Measurements from ENCODE around the gene POLD1. TPM values are rescaled to one million over a fixed set of nuclear protein-coding genes. Genes with fewer than 3 reads are reported as not detected.
A peak's percentile ranks its signal among the peaks of the same experiment; 100 is the strongest.
"Not testable (repeated sequence)": the region's sequence is repeated elsewhere in the genome, so short reads cannot be mapped to it uniquely, and the experiment has no call there.

Gene POLD1
- total RNA-seq = 10 to 100 TPM; 12.0 to 13.4 TPM
- long read RNA-seq, transcript POLD1-201 (27 exons, 3,444 nt) = major isoform, 10 of 19 reads
- long read RNA-seq, partial matches to known transcripts = 4 of 19 reads
- long read RNA-seq, other reads (novel, unspliced or antisense) = 4 of 19 reads

DNA sequence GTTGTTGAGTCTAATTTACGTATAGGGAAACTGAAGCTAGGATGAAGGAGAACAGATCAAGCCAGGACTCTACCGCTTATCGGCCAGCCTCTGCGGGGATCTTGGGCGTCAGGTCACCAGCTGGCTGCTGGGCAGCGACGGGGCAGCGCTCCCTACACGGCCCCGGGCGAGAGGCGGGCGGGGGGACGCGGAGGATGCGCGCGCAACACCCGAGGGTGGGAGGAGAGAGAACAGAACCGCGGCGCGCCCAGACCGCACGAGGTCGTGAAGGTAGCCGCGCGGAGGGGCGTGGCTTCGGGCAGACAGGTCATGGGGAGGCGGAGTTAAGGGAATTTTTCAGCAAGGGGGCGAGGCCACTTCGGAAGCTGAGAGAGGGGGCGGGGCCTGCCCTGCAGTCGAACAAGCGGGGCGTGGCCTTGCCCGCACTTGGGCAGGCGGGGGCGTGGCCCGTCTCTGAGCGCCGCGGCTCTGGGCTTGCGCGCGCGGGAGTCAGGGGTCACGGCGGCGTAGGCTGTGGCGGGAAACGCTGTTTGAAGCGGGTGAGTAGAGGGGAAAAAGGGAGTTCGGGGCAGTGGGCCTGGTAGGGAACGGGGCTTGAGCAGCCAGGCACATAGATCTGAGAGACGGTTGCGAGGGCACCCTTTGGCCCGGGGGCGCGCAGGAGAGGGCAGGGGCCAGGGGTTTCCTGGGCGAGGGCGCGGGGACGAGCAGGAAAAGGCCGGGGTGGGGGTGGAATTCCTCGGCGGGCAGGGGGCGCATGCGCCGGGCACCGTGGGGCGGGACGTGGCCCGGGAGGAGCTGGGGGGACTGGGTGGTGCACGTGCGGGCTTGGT, at the start of gene POLD1:
POLD1 (plus strand) TSS at position 496 of the 833 bp plus-strand sequence. CDS start 14,505 bp downstream, outside the sequence.
- peak; percentile 95 to 97 for ATAC-seq

DNA sequence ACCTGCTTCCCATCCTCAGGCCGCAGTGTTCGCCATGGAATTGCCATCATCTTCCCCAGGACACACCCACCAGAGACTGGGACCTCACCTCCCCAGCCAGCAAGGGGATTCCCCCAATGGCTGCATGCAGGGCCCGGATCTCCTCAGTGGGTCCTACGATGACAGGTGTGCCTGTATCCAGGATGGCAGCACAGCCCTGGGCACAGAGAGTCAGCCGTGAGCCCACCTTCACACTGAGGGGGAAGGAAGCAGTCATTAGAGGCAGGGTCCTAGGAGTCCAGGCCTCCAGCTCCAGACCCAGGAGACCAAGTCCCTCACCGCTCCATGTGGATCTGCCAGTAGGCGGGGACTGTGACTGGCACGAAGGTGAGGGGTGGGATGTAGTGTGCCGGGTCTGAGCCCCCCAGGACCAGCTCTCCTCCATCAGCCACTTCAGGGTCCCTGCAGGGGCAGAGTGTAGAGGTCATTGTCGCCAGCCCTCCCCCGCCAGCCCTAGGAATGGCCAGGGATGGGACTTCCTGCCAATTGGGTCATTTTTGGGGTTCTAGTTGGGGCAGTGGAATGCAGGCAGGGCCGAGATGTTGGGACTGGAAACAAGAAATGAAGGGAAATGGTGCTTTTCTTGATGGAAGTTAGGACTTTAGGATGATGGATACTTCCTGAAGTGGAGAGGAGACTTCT, 49.3 kb upstream of the POLD1 start:
- DNase-seq (no peak), ATAC-seq (no peak)
- intact Hi-C loops (cut with DNase I) = no loop called here

More for the DNA sequence above, at the start of gene POLD1:
- DNase-seq = peak; percentile 98
- intact Hi-C loops (cut with DNase I) = no loop called here

DNA sequence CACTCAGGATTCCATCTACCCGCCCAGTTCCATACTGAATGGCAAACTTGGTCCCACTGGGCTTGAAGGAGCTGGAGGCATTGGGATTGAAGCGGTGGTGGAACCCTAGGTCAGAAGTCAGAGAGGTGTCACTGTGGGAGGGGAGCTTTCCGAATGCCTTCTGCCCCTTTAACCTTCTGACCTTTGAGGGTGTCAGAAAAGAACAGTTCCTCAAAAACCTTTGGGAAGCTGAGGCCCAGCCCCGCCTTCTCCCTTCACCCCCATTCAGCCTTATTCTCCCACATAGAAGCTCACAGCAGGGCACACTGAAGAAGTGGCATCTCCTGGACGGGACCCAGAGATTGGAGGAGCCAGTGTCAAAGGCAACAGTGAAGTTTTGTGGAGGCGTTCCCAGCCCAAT, 47.1 kb upstream of the POLD1 start:
- intact Hi-C loops (cut with DNase I); ATAC-seq; DNase-seq: not testable (repeated sequence)

DNA sequence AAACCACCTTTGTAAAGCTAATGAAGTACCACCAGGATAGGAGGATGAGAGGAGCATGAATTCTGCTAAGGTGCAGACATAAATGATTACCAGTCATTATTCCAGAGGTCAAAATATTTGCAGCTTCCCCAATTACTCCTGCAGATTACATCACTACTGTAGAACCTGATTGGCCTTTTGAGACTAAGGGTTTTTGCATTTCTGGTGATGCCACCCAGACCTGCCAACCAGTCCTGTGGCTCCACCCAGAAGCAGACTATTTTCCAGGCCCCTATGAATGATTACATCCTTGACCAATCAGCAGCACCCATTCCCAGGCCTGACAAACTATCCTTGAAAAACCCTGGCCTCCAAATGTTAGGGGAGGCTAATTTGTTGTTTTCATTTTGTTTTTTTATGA, 43.8 kb upstream of the POLD1 start:
- ATAC-seq (no peak), DNase-seq (no peak)
- intact Hi-C loops (cut with DNase I) = no loop called here

DNA sequence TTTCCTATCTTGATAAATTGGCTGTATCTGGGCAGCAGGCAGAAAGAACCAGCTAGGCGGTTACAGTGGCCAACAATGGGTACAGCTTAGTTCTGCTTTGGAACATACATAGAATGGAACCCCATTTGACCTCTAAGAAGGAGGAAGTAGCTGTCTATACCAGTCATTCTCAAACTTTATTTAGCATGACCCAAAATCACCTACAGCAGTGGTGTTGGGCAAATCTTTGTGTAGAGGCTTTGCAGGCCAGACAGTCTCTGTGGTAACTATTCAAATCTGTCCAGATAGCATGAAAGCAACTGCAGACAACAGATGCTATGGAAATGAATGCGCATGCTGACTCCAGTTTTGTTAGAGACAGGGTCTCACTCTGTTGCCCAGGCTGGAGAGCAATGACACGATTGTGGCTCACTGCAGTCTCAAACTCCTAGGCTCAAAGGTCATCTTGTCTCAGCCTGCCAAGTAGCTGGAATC, 43.0 kb upstream of the POLD1 start:
- ATAC-seq (peak in 1 of 2 donors; percentile 70), DNase-seq (no peak)
- intact Hi-C loops (cut with DNase I) = no loop called here

DNA sequence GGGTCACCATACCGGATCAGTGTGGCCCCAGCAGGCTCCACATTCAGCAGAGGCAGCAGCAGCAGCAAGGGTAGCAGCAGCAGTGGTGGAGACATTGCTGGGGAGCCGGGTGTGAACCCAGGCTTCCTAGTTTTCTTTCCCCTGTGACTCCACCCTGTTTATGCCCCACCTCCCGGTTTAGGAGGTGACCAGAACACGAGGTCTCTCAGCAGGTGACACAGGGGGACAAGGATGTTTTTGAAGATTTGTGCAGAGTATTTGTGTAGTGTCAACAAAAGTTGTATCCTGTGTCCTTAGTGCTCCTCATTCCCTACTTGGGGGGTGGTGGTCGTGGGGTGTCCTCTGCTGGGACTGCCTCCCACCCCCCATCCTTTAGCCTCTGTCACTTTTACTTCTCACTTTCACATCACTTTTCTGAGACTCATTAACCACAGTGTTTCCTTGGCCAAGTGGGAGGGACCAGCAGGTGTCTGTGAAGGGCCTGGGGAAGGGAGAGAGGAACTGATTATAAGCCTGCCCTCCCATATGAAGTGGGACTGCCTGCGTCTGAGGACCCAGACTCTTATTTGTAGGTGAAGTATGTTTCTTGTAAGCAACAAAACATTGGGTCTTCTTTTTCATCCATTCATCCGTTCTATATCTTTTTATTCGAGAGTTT, 39.4 kb upstream of the POLD1 start:
- intact Hi-C loops (cut with DNase I) = no loop called here
- DNase-seq = no peak
- ATAC-seq = no peak

DNA sequence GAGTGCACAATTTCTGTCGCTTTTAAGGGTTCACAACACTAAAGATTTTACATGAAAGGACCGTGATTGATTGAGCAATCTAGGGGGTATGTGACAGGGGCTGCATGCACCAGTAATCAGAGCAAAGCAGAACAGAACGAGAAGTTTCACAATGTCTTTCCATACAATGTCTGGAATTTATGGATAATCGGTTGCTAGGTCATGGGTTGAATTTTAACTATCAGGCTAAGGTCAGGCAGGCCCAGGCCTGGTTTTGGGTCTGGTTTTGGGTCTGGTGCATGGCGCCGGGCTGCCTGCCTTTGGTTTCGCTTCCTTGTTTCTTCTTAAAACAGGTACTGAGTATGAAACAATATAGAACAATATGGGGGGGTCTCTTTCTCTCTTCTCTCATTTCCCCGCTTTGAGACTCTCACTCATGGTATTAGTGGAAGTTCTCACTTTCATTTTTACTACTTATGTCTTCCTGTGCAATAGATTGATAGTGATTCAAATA, 37.0 kb upstream of the POLD1 start:
- ATAC-seq; intact Hi-C loops (cut with DNase I); DNase-seq: not testable (repeated sequence)

DNA sequence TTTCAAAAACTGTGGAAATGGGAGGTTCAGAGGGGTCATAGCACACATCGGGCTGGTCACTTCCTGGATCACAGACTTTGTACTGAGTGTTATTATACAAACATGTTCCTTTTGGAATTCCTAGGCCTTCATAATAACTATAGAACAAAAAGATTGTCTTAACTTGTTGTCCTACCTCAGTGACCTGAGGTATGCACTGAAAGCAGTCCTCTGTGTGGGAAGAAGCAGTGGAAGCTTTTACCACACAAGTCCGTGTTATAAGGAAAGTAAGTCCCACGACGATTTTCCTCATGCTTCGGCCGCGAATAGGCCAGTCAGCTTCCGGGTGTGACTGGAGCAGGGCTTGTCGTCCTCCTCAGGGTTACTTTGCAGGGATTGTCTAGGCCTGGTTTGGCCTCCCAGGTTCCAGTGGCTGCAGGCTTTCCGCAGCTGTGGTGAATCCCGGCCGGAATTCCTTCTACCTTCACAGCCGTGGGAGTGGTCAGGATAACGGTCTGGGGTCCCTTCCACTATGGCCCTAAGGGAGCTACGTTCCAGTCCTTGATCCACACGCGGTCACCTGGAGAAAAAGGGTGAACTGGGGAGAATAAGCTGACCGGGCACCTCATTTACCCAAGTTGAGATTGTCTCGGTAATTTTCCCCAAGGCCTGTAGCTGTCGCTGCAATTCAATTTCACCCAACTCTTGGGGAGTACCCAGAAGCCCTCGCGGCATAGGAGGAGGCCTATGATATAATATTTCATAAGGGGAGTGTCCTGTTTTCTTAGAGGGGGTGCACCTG, 34.7 kb upstream of the POLD1 start:
- intact Hi-C loops (cut with DNase I) = loop anchor here in 1 of 2 donors (10.0 kb wide), 1 partner anchor 435 kb away; no protein-coding TSS in a partner anchor
- no peak for DNase-seq
- no peak for ATAC-seq

DNA sequence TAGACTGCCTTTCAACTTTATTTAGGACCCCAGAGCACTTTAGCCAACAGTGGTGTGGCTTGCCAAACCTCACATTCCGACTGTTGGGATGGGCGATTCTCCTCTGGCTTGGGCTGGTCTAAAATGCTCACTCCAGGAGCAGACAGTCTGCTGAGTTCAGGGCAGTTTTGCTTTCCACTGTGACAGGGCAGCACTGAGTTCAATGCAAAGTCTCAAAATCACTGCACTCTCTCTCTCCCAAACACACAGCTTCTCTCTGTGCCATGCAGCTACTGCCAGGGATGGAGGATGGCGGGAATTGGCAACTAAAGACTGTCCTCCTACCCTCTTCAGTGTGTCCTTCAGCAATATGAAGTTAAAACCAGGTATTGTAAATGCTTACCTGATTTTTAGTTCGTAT, 31.9 kb upstream of the POLD1 start:
- intact Hi-C loops (cut with DNase I) = loop anchor here in 1 of 2 donors (10.0 kb wide), 1 partner anchor 433 kb away; no protein-coding TSS in a partner anchor

DNA sequence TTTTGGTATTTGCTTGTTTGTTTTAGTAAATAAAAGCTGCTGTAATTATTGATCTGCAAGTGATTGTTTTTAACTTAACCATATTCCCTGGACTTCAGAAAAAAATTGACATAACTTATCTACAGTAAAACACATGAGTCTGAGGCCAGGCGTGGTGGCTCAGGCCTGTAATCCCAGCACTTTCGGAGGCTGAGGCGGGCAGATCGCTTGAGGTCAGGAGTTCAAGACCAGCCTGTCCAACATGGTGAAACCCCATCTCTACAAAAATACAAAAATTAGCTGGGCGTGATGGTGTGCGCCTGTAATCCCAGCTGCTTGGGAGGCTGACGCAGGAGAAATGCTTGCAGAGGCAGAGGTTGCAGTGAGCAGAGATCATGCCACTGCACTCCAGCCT, 30.7 kb upstream of the POLD1 start:
- not testable (repeated sequence) for ATAC-seq, DNase-seq
- intact Hi-C loops (cut with DNase I) = loop anchor here in 1 of 2 donors (10.0 kb wide), 1 partner anchor 431 kb away; no protein-coding TSS in a partner anchor

More for the DNA sequence above, 31.9 kb upstream of the POLD1 start:
- DNase-seq (no peak), ATAC-seq (no peak)

DNA sequence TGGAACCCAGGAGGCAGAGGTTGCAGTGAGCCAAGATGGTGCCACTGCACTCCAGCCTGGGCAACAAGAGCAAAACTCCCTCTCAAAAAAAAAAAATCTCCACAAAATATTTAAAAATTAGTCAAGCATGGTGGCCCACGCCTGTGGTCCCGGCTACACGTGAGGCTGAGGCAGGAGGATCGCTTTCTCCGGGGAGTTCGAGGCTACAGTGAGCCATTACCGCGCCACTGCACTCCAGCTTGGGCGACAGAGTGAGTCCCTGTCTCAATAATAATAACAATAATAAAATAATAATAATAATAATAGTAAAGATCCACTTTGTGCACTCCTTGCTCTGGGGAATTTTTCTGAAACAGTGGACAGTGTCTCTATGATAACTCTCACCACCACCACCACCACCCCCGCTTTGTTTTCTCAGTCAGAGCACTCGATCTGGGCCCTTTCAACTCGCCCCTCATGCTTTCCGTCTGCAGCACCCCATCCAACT, 27.4 kb upstream of the POLD1 start:
- DNase-seq = no peak

DNA sequence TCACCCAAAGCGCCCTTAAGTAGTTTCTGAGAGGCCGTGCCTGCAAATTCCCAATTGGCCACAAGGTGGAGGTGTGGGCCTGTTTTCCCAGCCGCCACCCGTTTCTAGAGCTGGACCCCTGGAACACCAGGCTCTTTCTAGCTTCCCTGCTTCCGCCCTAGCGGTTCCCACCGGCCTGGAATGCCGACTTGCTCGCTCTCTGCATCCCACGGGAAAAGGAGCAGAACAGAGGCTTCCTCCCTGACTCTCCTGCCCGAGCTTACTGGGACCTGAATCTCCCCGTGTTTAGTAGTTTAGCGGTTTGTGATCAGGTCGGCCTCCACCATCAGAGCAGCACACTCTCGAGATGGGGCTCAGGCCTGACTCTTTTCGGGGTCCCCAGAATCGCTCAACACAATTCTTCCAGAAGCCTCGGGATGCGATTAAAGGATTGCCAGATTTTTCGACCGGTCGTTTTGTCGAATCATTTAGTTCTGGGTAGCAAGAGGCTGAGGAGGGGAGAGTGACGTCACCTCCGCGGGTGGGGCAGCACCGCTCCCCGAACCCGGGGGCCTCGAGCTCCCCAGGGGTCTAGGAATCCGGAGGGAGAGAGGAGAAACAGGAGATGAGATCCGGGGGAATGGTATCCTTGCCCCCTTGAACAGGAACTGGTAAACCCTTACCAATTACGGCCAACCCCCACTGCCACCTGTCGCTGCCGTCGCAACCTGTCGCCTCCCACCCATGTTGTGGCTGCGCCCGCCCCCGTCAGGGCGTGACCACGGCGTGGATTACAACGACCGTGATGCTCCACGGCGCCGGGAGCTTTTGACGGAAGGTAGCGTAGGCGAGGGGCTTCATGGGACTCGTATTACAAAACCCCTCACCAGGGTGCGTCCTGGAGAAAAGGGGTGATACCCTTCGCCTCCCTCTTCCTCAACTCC, 26.7 kb upstream of the POLD1 start:
- DNase-seq (peak; percentile 83), ATAC-seq (peak; percentile 75 to 83)
- intact Hi-C loops (cut with DNase I) = loop anchor here (2.0 to 10.0 kb wide), 2 partner anchors 103 to 427 kb away; no protein-coding TSS in a partner anchor

More for the DNA sequence above, 27.4 kb upstream of the POLD1 start:
- intact Hi-C loops (cut with DNase I) = loop anchor here (2.0 to 10.0 kb wide), 2 partner anchors 104 to 428 kb away; no protein-coding TSS in a partner anchor
- ATAC-seq = no peak

DNA sequence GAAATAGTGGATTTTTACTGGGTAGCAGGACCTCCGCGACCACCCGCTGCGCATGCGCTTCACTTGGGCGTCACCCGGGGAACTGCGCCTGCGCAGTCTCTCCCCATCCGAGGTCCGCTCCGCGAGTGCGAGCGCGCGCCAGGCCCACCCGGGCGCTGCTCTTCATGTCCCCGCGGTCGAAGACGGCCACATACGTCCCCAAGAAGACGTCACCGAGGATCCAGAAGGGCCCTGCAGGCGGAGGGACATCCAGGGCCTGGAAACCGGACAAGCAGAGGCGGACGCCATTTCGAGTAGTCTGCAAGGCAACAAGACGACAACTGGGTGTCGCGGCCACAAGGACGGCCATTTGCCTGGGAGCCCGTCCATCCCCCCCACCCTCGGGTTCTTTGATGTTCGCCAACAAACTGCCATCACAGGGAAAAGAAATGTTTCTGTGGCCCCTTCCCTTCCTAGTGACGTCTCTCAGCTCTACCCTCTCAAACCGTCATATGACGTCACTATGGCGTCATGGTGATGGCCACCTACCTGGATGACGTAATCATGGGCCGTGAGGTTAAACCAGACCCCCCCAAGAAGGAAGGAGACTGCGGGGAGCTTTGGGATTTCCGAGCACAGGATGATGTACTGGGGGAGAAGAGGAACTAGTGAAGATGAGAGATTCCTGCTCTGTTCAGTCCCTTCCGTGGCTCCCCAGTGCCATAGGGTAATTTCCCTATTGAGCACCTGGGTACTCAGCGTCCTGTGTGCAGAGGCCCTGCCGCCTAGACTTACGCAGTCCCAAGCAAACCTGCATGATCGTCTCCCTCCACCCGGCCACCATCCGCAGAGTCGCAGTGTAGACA, 25.4 kb upstream of the POLD1 start:
- intact Hi-C loops (cut with DNase I) = loop anchor here in 1 of 2 donors (10.0 kb wide), 1 partner anchor 426 kb away; no protein-coding TSS in a partner anchor
- ATAC-seq = peak; percentile 70 to 80
- DNase-seq = peak; percentile 83

DNA sequence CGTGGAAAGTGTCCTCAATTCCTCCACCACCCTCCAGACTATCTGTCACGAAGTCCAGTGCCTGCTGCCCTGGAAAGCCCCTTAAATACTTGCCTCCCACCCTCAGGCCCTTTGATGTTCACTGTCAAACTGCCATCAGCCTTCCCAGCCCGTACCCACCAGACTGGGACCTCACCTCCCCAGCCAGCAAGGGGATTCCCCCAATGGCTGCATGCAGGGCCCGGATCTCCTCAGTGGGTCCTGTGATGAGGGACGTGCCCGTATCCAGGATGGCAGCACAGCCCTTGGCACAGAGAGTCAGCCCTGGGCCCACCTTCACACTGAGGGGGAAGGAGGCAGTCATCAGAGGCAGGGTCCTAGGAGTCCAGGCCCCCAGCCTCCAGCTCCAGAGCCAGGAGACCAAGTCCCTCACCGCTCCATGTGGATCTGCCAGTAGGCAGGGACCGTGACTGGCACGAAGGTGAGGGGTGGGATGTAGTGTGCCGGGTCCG, 24.8 kb upstream of the POLD1 start:
- ATAC-seq (no peak), DNase-seq (no peak)
- intact Hi-C loops (cut with DNase I) = loop anchor here in 1 of 2 donors (10.0 kb wide), 1 partner anchor 425 kb away; no protein-coding TSS in a partner anchor

DNA sequence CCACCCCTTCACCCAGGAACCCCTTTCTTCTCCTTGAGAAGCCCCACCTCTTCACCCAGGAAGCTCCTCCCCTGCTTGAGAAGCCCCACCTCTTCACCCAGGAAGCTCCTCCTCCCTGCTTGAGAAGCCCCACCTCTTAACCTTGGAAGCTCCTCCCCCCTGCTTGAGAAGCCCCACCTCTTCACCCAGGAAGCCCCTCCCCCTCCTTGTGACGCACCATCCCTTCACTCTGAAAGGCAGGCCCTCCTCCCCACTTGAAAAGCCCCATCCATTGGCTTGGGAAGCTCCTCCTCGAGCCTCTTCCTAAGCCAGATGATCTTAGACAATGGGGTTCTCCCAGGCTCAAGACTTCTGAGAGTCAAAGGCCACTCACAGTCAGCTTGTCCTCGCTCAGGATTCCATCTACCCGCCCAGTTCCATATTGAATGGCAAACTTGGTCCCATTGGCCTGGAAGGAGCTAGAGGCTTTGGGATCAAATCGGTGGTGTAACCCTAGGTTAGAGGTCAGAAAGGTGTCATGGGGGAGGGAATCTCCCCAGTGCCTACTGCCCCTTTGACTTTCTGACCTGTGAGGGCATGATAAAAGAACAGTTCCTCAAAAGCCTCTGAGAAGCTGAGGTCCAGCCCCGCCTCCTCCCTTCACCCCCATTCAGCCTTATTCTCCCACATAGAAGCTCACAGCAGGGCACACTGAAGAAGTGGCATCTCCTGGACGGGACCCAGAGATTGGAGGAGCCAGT, 22.7 kb upstream of the POLD1 start:
- no peak for ATAC-seq

More for the DNA sequence above, 22.7 kb upstream of the POLD1 start:
- DNase-seq = no peak
- intact Hi-C loops (cut with DNase I) = loop anchor here (5.0 to 10.0 kb wide), 2 partner anchors 51 to 563 kb away; no protein-coding TSS in a partner anchor
